ENCODE data around the gene RER1.

RER1 gene

GRCh38 chr1:2354511-2355372, 36.9 kb upstream of the RER1 start:
- no peak for DNase-seq

GRCh38 chr1:2355373-2356261, 36.0 kb upstream of the RER1 start:
- no peak for DNase-seq

GRCh38 chr1:2356401-2356800, 35.2 kb upstream of the RER1 start:
- no peak for DNase-seq

GRCh38 chr1:2356911-2357845, 34.5 kb upstream of the RER1 start:
- no peak for DNase-seq

DNA sequence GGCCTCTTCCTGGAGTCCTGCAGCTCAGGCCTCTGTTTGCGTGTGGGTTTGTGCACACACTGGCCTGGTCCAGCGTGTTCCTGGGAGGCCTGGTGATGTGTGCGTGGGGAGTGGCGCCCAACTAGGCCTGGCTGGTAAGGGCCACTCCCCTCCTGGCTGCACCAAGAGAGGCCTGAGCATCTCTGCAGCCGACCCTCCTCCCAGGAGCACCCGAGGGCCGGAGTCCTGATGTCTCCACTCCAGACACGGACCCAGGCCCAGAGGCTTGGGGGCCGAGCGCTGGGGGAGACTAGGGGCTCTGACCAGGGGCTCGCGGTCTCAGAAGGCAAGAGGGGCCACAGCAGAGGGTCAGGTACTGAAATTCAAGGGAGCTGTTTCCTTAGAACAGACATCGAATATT, 33.6 kb upstream of the RER1 start:
- DNase-seq, result no peak

GRCh38 chr1:2358651-2359640, 32.7 kb upstream of the RER1 start:
- no peak for DNase-seq

DNA sequence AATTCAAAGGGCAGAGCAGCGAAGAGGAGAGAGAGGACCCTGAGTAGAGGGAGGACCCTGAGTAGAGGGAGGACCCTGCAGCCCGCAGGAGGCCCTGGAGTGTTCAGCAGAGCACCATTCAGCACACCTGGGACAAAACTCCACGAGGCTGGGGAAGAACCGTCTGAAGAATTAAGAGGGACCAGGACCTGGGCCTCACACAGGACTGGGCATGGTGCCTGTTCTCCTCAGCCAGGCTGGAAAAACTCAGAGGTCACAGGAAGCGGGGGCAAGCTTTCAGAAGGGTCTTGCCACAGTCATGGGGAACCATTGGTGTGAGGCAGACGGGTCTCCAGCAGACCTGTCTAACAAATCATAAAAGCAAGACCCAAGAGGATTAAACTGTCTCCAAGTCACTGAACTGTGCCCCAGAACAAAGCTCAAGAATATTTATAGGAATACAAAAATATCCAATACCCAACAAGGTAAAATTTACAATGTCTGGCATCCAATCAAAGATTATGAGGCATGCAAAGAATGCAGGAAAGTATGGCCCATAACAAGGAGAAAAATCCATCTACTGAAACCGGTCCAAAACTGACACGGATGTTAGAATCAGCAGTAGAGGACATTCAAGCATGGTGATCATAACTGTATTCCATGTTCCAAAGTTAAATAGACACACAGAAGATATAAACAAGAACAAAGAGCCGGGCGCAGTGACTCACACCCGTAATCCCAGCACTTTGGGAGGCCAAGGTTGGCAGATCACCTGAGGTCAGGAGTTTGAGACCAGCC, 30.9 kb upstream of the RER1 start:
- no peak for DNase-seq

DNA sequence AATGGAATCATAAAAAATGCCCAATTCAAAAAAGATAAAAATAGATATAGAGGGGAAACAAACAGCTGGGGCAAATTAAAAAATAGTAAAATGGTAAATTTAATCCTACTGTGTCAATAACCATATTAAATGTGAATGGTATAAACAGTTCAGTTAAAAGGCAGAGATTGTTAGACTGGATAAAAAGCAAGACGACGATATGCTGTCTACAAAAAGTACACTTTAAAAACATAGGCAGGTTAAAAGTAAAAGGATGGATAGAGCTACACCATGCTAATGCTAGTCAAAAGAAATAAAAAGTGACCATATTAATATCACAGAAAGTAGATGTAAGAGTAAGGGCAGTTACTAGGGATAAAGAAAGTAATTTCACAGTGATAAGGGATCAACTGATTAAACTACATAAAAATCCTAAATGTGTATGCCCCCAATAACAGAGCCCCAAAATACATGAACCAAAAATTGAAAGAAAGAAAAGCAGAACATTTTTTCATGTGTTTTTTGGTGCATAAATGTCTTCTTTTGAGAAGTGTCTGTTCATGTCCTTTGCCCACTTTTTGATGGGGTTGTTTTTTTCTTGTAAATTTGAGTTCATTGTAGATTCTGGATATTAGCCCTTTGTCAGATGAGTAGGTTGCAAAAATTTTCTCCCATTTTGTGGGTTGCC, 27.7 kb upstream of the RER1 start:
- no peak for DNase-seq

DNA sequence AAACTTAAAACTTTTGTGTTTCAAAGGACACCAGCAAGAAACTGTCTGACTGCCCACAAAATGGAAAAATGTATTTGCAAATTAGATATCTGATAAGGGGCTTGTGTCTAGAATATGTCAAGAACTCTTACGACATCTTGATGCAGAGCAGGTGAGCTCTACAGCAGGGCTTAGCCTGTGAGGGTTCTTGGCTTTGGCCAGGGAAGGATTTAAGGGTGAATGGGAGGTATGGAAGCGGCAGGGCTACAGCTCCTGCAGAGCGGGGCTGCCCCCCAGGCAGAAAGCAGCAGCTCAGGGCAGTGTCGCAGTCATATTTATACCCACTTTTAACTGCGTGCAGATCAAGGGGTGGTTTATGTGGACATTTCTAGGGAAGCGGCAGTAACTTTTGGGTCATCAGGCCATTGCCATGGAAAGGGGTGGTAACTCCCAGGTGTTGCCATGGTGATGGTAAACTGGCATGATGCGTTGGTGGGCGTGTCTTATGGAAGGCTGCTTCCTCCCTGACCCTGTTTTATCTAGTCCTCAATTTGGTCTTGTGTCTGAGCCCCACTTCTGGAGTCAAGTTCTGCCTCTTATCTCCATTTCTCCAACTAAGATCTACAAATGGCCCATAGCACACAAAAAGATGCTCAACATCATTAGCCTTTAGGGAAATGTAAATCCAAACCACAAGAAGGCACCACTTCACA, 23.4 kb upstream of the RER1 start:
- no peak for DNase-seq

DNA sequence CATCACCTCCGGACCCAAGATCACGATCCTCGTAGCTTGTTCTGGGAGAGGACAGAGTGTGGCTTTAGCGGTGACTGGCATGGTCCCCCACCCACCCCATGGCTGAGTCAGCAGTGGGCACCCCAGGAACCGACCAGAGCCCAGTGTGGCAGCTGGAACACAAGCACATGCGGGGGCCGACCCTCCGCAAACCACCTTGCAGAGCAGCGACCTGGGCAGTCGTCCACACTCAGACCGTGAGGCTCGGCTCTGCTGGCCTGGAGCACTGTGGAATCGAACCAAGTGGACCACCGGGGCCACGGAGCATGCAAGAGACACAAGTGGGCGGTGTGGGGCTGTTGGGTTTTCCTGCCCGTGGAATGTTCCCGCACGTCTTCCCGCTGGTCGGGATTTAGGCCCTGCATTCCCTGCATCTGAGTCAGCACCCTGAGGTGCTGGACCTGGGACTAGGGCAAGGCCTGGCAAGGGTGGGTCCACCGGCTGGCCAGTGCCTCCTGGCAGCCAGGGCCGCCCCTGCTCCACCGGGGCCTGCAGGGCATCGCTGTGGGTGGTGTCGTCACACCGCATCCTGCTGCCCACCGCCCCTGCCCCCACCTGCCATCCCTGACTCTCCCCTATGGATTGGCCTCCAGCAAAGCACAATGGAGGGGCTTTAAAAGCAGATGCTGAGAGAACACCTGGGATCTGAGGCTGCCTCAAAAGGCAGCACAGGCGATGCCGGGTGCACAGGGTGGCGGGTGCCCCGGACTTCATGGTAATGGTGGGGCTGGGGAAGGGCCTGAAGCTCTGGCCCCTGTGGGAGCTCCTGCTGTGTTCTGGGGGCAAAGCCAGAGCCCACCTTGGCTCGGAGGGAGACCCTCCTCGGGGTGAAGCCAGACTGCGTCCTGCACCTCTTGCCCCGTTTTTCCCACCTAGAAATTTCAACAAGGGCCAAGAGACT, 18.8 kb upstream of the RER1 start:
- DNase-seq, result no peak

GRCh38 chr1:2373551-2374251, 17.9 kb upstream of the RER1 start:
- DNase-seq, result no peak

GRCh38 chr1:2374252-2375155, 17.1 kb upstream of the RER1 start:
- DNase-seq, result no peak

- no peak for DNase-seq
Observed at GRCh38 chr1:2375246-2375922, 16.3 kb upstream of the RER1 start.

- DNase-seq, result no peak
Observed at GRCh38 chr1:2375923-2376260, 15.7 kb upstream of the RER1 start.

DNA sequence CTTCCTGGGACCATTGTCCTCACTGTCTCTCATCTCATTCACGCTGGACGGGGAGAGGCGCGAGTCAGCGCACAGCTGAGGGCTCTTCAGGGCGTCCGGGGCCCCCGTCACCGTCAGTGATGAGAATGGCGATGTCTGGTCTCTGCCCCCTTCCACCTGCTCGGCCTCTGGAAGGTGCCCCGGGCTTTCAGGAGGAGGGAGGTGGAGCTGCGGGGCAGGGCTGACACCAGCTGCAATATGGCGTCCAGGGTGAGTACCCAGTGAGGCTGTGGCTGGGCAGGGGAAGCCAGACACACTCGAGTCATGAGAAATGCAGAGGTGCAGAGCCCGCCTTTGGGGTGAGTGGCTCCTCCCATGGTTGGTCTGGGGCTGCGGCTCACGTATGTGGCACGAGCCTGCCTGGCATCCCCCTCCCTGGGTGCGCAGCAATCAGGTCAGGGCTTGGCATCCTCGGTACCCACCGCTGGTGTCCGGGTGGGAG, 15.3 kb upstream of the RER1 start:
- no peak for DNase-seq
